IMR-90 (cell line): Measurements from ENCODE around the gene CYP2B6. TPM values are rescaled to one million over a fixed set of nuclear protein-coding genes. Genes with fewer than 3 reads are reported as not detected.

Experiments
- ATAC-seq: fragments of 200-7000 bp; cut with Tn5 transposase; 2 replicates; pipeline ENCODE4 v1.9.1; 2020; ENCODE audit warnings: low read depth, mild to moderate bottlenecking, moderate library complexity
- BruUV-seq: library from RNA; stranded (reverse); fragments of 400-500 nt; replicated peaks from 2 replicates; lab custom pipeline; 2021; lab: Mats Ljungman, UMichigan
- CTCF ChIA-PET: fragments of 300-600 bp; formaldehyde crosslinking; extraction: SDS; loops from one replicate; lab custom pipeline; 2021; ENCODE audit warnings: antibody characterized with exemption; lab: Yijun Ruan, JAX
- POLR2A ChIA-PET: fragments of 300-600 bp; sonication (Branson Sonifier 250); formaldehyde crosslinking; loops from one replicate; lab custom pipeline; 2022; ENCODE audit warnings: antibody characterized with exemption; ENCODE audit not compliant: unreplicated experiment; lab: Charles Lee
- DNase-seq: peaks from one replicate; pipeline ENCODE4 v3.0.0; 2013
- H2AFZ ChIP-seq: replicated peaks from 2 replicates; pipeline ENCODE3; 2013; ENCODE audit warnings: low read length, mild to moderate bottlenecking; ENCODE audit not compliant: poor library complexity
- H2AK5ac ChIP-seq: 2 replicates; pipeline ENCODE4 v1.6.1; 2013; ENCODE audit warnings: low read depth, low read length, inconsistent platforms
- H2AK9ac ChIP-seq: replicated peaks from 2 replicates; pipeline ENCODE3; 2013; ENCODE audit warnings: mild to moderate bottlenecking, low read depth, low read length, moderate library complexity; ENCODE audit not compliant: poor library complexity
- H2BK120ac ChIP-seq: 2 replicates; pipeline ENCODE4 v1.6.1; 2013; ENCODE audit warnings: low read depth, low read length, inconsistent platforms
- H2BK15ac ChIP-seq: 3 replicates; pipeline ENCODE4 v1.6.1; 2013; ENCODE audit warnings: low read depth, low read length, inconsistent platforms
- H2BK20ac ChIP-seq: 2 replicates; pipeline ENCODE4 v1.6.1; 2013; ENCODE audit warnings: low read depth, mild to moderate bottlenecking, inconsistent platforms, low read length, moderate library complexity
- H2BK5ac ChIP-seq: 2 replicates; pipeline ENCODE4 v1.6.1; 2013; ENCODE audit warnings: mild to moderate bottlenecking, low read depth, low read length, inconsistent platforms; ENCODE audit not compliant: poor library complexity, severe bottlenecking
- H3K14ac ChIP-seq: replicated peaks from 2 replicates; pipeline ENCODE4 v1.6.1; 2013; ENCODE audit warnings: low read depth, low read length, inconsistent platforms
- H3K18ac ChIP-seq: 2 replicates; pipeline ENCODE4 v1.6.1; 2013; ENCODE audit warnings: low read depth, low read length, control low read depth
- H3K23ac ChIP-seq: 2 replicates; pipeline ENCODE4 v1.6.1; 2013; ENCODE audit warnings: low read depth, low read length, inconsistent platforms
- H3K27ac ChIP-seq: 2 replicates; pipeline ENCODE4 v1.5.1; 2013; ENCODE audit warnings: mild to moderate bottlenecking, control low read depth, low read length; ENCODE audit not compliant: insufficient read depth
- H3K27me3 ChIP-seq: 2 replicates; pipeline ENCODE4 v1.6.1; 2013; ENCODE audit warnings: low read length; ENCODE audit not compliant: control insufficient read depth, insufficient read depth
- H3K36me3 ChIP-seq: 2 replicates; pipeline ENCODE4 v1.6.1; 2013; ENCODE audit warnings: low read length, mixed read lengths; ENCODE audit not compliant: control insufficient read depth, insufficient read depth
- H3K4ac ChIP-seq: 2 replicates; pipeline ENCODE4 v1.6.1; 2013; ENCODE audit warnings: low read depth, low read length, inconsistent platforms
- H3K4me1 ChIP-seq: 2 replicates; pipeline ENCODE4 v1.6.1; 2013; ENCODE audit warnings: low read length, mixed read lengths; ENCODE audit not compliant: control insufficient read depth, insufficient read depth
- H3K4me2 ChIP-seq: 2 replicates; pipeline ENCODE4 v1.6.1; 2013; ENCODE audit warnings: low read depth, mild to moderate bottlenecking, control low read depth, low read length, moderate library complexity
- H3K4me3 ChIP-seq: 2 replicates; pipeline ENCODE4 v1.5.1; 2013; ENCODE audit warnings: low read depth, mild to moderate bottlenecking, control low read depth, low read length, moderate library complexity; ENCODE audit not compliant: insufficient read depth
- H3K56ac ChIP-seq: 2 replicates; pipeline ENCODE4 v1.6.1; 2013; ENCODE audit warnings: low read length, inconsistent platforms; ENCODE audit not compliant: insufficient read depth; ENCODE audit errors: extremely low read depth
- H3K79me1 ChIP-seq, 2 experiments: 2 replicates each; pipeline ENCODE4 v1.6.1; 2013; ENCODE audit warnings: low read length in 2 of 2, inconsistent platforms in 1 of 2, low read depth in 1 of 2
- H3K9ac ChIP-seq: 2 replicates; pipeline ENCODE4 v1.6.1; 2013; ENCODE audit warnings: low read depth, low read length, control low read depth
- H3K9me1 ChIP-seq: 2 replicates; pipeline ENCODE4 v1.6.1; 2013; ENCODE audit warnings: low read length, inconsistent platforms; ENCODE audit not compliant: insufficient read depth
- H3K9me3 ChIP-seq: 2 replicates; pipeline ENCODE4 v1.6.1; 2013; ENCODE audit warnings: low read length; ENCODE audit not compliant: control insufficient read depth, insufficient read depth
- H4K20me1 ChIP-seq: 2 replicates; pipeline ENCODE4 v1.6.1; 2013; ENCODE audit warnings: low read length, inconsistent platforms; ENCODE audit not compliant: insufficient read depth
- H4K5ac ChIP-seq: 2 replicates; pipeline ENCODE4 v1.6.1; 2013; ENCODE audit warnings: mild to moderate bottlenecking, low read depth, low read length, control low read depth
- H4K8ac ChIP-seq, 2 experiments: 2 replicates each; pipeline ENCODE4 v1.6.1; 2013; ENCODE audit warnings: low read depth in 2 of 2, low read length in 2 of 2, control low read depth in 1 of 2, inconsistent platforms in 1 of 2
- H4K91ac ChIP-seq: 2 replicates; pipeline ENCODE4 v1.6.1; 2013; ENCODE audit warnings: low read depth, low read length, inconsistent platforms; ENCODE audit not compliant: insufficient read depth
- BHLHE40 ChIP-seq: fragments of 150-350 bp; IDR thresholded peaks from 2 replicates; pipeline ENCODE4 v1.6.1; 2016; ENCODE audit warnings: mild to moderate bottlenecking, low read depth, low read length
- FOS ChIP-seq: fragments of 150-350 bp; IDR thresholded peaks from 2 replicates; pipeline ENCODE4 v1.6.1; 2016; ENCODE audit warnings: low read depth, low read length
- MAZ ChIP-seq: IDR thresholded peaks from 2 replicates; pipeline ENCODE4 v1.6.1; 2012; ENCODE audit warnings: low read depth, mild to moderate bottlenecking, low read length, improper control_type of control experiment, moderate library complexity, borderline replicate concordance
- MXI1 ChIP-seq: IDR thresholded peaks from 2 replicates; pipeline ENCODE4 v1.6.1; 2012; ENCODE audit warnings: low read depth, mild to moderate bottlenecking, low read length, moderate library complexity, borderline replicate concordance
- RCOR1 ChIP-seq: IDR thresholded peaks from 2 replicates; pipeline ENCODE4 v1.6.1; 2012; ENCODE audit warnings: mild to moderate bottlenecking, low read length, improper control_type of control experiment; ENCODE audit not compliant: insufficient replicate concordance
- RFX5 ChIP-seq: IDR thresholded peaks from 2 replicates; pipeline ENCODE4 v1.8.0; 2012; ENCODE audit warnings: low read depth, mild to moderate bottlenecking, low read length, moderate library complexity
- SMC3 ChIP-seq: fragments of 150-350 bp; IDR thresholded peaks from 2 replicates; pipeline ENCODE4 v1.6.1; 2016; ENCODE audit warnings: low read depth, mild to moderate bottlenecking, antibody characterized with exemption, low read length, moderate library complexity
- WGBS, 2 experiments: methylation state at CpG; one replicate each; pipeline versions ENCODE4 v1.1.5 to v1.1.7; 2013; ENCODE audit warnings: missing lambda C conversion rate in 2 of 2; ENCODE audit not compliant: insufficient read length in 1 of 2; ENCODE audit errors: extremely low coverage in 2 of 2; 5-methylcytosine and 5-hydroxymethylcytosine counted together
- dilution Hi-C: fragments of 300-500 bp; cut with HindIII; formaldehyde crosslinking; loops from one replicate; pipeline ENCODE4 v1.14.3; 2018; ENCODE audit warnings: low sequenced_read_pairs; ENCODE audit not compliant: unreplicated experiment
- in situ Hi-C: fragments of 300-500 bp; cut with MboI; formaldehyde crosslinking; loops from 3 replicates; pipeline ENCODE4 v1.14.3; 2019; ENCODE audit warnings: low sequenced_read_pairs, inconsistent platforms, mixed read lengths
- intact Hi-C: fragments of 100-400 bp; cut with micrococcal nuclease; formaldehyde crosslinking; loops from 2 replicates; pipeline ENCODE4 v1.10.0; 2022
- polyA plus RNA-seq, 3 experiments: library from polyadenylated mRNA; depleted of rRNA; stranded (reverse); fragments of >200 nt; gene quantifications; 2 replicates each; pipeline ENCODE4 v1.2.3, GENCODE V29; 2012; ENCODE audit warnings: low replicate concordance in 1 of 3
- total RNA-seq: library from RNA; depleted of rRNA; stranded (reverse); fragments of >200 nt; gene quantifications from 2 replicates; pipeline ENCODE4 v1.2.3, GENCODE V29; 2012
- TF ChIP-seq, protein P1 (sequence below): fragments of 150-350 bp; IDR thresholded peaks from 2 replicates; pipeline ENCODE4 v1.6.1; 2017; ENCODE audit warnings: mild to moderate bottlenecking, antibody characterized with exemption, low read length, low read depth

CYP2B6 gene
- total and polyA plus RNA-seq, 2 of the 4 experiments (the other 2 are of a cell fraction): not detected

DNA sequence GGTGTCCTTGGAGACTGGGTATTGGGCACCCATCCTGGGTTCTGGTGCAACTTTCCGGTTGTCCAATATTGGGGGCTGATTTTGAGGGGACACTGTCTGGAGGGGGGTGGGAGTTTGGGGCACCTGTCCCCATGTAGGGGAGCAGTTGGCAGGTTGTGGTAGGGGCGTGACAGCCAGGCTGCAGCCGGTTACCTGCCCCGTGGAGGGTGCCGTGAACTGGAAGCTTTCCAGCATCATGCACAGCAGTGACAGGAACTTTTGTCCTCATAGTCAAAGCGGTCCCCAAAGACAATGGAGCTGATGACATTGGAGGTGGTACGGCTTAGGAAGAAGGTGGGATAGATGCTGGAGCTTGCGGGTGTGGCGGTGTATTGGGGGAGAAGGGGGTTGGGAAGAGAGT is 34.3 kb downstream of the CYP2B6 start:
- Histone ChIP-seq H2AFZ (no peak overlapping the region), H2BK5ac (no peak overlapping the region), H2AK5ac (no peak overlapping the region), H3K4me1 (no peaks in the 10 kb centered on the region), H2AK9ac (no peak overlapping the region), H3K27ac (no peak overlapping the region), H3K18ac (no peak overlapping the region), H3K56ac (no peak overlapping the region), H3K9me3 (no peaks in the 10 kb centered on the region), H4K20me1 (no peaks in the 10 kb centered on the region), H4K91ac (no peak overlapping the region), H3K79me1 (no peaks in the 10 kb centered on the region), H3K4me3 (no peak overlapping the region), H3K4ac (no peak overlapping the region), H3K27me3 (peaks cover 4% of the 10 kb centered on the region; the same call in 1 of the 2 replicates), H2BK120ac (no peak overlapping the region), H4K5ac (no peak overlapping the region), H3K23ac (no peak overlapping the region), H3K9me1 (no peaks in the 10 kb centered on the region), H4K8ac (no peak overlapping the region), H2BK15ac (no peak overlapping the region), H3K36me3 (no peaks in the 10 kb centered on the region), H3K9ac (no peak overlapping the region), H3K4me2 (no peak overlapping the region), H3K14ac (no peak overlapping the region), H2BK20ac (no peak overlapping the region)
- ChIA-PET CTCF (no interaction called here), POLR2A (no interaction called here)
- in situ Hi-C loops (no loop called here), dilution Hi-C loops (no loop called here), intact Hi-C loops (no loop called here)
- no TSS peak for BruUV-seq
- no peak for ATAC-seq
- TF ChIP-seq MAZ (no peak), FOS (no peak), SMC3 (no peak), MXI1 (no peak), RFX5 (no peak), RCOR1 (no peak), BHLHE40 (no peak)
- TF ChIP-seq, protein P1, sequence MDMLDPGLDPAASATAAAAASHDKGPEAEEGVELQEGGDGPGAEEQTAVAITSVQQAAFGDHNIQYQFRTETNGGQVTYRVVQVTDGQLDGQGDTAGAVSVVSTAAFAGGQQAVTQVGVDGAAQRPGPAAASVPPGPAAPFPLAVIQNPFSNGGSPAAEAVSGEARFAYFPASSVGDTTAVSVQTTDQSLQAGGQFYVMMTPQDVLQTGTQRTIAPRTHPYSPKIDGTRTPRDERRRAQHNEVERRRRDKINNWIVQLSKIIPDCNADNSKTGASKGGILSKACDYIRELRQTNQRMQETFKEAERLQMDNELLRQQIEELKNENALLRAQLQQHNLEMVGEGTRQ: no peak
- no peak for DNase-seq
- 84% methylated on average over 4 of the region's 9 CpGs; no CpG with 5 or more reads in 1 of the 2 experiments for WGBS, 2 experiments
